ENCODE data around the gene SIDT2. TPM values are rescaled to one million over a fixed set of nuclear protein-coding genes. Genes with fewer than 3 reads are reported as not detected.
A peak's percentile ranks its signal among the peaks of the same experiment; 100 is the strongest.
"Not testable (repeated sequence)": the region's sequence is repeated elsewhere in the genome, so short reads cannot be mapped to it uniquely, and the experiment has no call there.

Gene SIDT2
- total and polyA plus RNA-seq, 8 donors = 15.1 to 310 (median 50.0) TPM

- Histone ChIP-seq H3K36me3 (peaks cover 13 to 49% (median 38%) of the 10 kb centered on the region in 4 donors), H3K27ac (peak overlapping the region; percentile 23 to 94 (median 89)), H3K9me3 (no peaks in the 10 kb centered on the region), H3K4me3 (peak overlapping the region; percentile 40 to 59 (median 54)), H3K27me3 (no peaks in the 10 kb centered on the region), H3K4me1 (peaks cover 13 to 68% (median 47%) of the 10 kb centered on the region in 4 donors)
- WGBS, 5 donors = 65 to 79% (median 73%) methylated on average over 7 of the region's 7 CpGs
- intact Hi-C loops (cut with DNase I; ENCODE audit: low total_unique reads) = no loop called here
- TF ChIP-seq CTCF (IDR thresholded peaks at IDR 0.05) (no peak), POLR2AphosphoS5 (IDR thresholded peaks at IDR 0.05) (no peak), POLR2A (IDR thresholded peaks at IDR 0.05) (no peak), EP300 (IDR thresholded peaks at IDR 0.05) (no peak)
- DNase-seq = no peak
Observed at GRCh38 chr11:117202386-117203068, 24.0 kb downstream of the SIDT2 start.

GRCh38 chr11:117203069-117203407 lies 24.5 kb downstream of the SIDT2 start:
- 85 to 91% (median 90%) methylated on average over 6 to 10 of the region's 10 CpGs for whole genome bisulfite sequencing, 5 donors
- intact Hi-C loops (cut with DNase I; ENCODE audit: low total_unique reads) = no loop called here
- Histone ChIP-seq H3K9me3 (no peaks in the 10 kb centered on the region), H3K4me3 (peak overlapping the region; percentile 40 to 59 (median 54)), H3K27ac (peak overlapping the region; percentile 23 to 94 (median 89)), H3K27me3 (no peaks in the 10 kb centered on the region), H3K36me3 (peaks cover 13 to 49% (median 38%) of the 10 kb centered on the region in 4 donors), H3K4me1 (peaks cover 8 to 63% (median 42%) of the 10 kb centered on the region in 4 donors)
- TF ChIP-seq EP300 (IDR thresholded peaks at IDR 0.05) (no peak), POLR2AphosphoS5 (IDR thresholded peaks at IDR 0.05) (peak in 1 of 3 donors; percentile 19), POLR2A (IDR thresholded peaks at IDR 0.05) (no peak)
- DNase-seq = no peak

- no peaks in the 10 kb centered on the region for H3K27me3 ChIP-seq
- intact Hi-C loops (cut with DNase I; ENCODE audit: low total_unique reads) = no loop called here
- H3K36me3 ChIP-seq = peaks cover 13 to 44% (median 38%) of the 10 kb centered on the region in 4 donors
- WGBS, 5 donors = 69 to 82% (median 75%) methylated on average over 17 of the region's 17 CpGs
- H3K9me3 ChIP-seq = no peaks in the 10 kb centered on the region
- peak overlapping the region; percentile 17 to 94 (median 89) for H3K27ac ChIP-seq
- DNase-seq = no peak
- peak overlapping the region; percentile 40 to 59 (median 54) for H3K4me3 ChIP-seq
- peak in 2 of 3 donors; percentile 4 to 22 for TF ChIP-seq POLR2AphosphoS5 (IDR thresholded peaks at IDR 0.05)
- no peak for TF ChIP-seq POLR2A (IDR thresholded peaks at IDR 0.05)
- H3K4me1 ChIP-seq = peaks cover 0 to 50% (median 28%) of the 10 kb centered on the region in 4 donors
Observed at GRCh38 chr11:117204283-117205080, 25.9 kb downstream of the SIDT2 start.

GRCh38 chr11:117205211-117205818 lies 26.8 kb downstream of the SIDT2 start:
- Histone ChIP-seq H3K4me1 (peaks cover 0 to 56% (median 25%) of the 10 kb centered on the region in 4 donors), H3K27ac (peak overlapping the region; percentile 54 to 94 (median 89)), H3K9me3 (no peaks in the 10 kb centered on the region), H3K27me3 (no peaks in the 10 kb centered on the region), H3K4me3 (peak overlapping the region in 1 of 4 donors; percentile 54), H3K36me3 (peaks cover 13 to 48% (median 40%) of the 10 kb centered on the region in 4 donors)
- TF ChIP-seq POLR2A (IDR thresholded peaks at IDR 0.05) = no peak
- peak in 1 of 3 donors; percentile 15 for TF ChIP-seq POLR2AphosphoS5 (IDR thresholded peaks at IDR 0.05)
- TF ChIP-seq EP300 (IDR thresholded peaks at IDR 0.05) = no peak
- no peak for TF ChIP-seq CTCF (IDR thresholded peaks at IDR 0.05)
- no peak for DNase-seq
- 75 to 87% (median 86%) methylated on average over 10 to 11 of the region's 11 CpGs for WGBS, 5 donors
- intact Hi-C loops (cut with DNase I; ENCODE audit: low total_unique reads) = no loop called here

- peak overlapping the region in 2 of 5 donors; percentile 51 to 58 for H3K27ac ChIP-seq
- peak; percentile 17 to 22 (median 19) for TF ChIP-seq POLR2AphosphoS5 (IDR thresholded peaks at IDR 0.05)
- intact Hi-C loops (cut with DNase I; ENCODE audit: low total_unique reads); H3K9me3 ChIP-seq; H3K27me3 ChIP-seq; H3K4me3 ChIP-seq; DNase-seq: not testable (repeated sequence)
- H3K4me1 ChIP-seq = peaks cover 0 to 61% (median 24%) of the 10 kb centered on the region in 4 donors
- WGBS, 5 donors = 60 to 78% (median 70%) methylated on average over 6 to 8 of the region's 8 CpGs
- peaks cover 13 to 52% (median 48%) of the 10 kb centered on the region in 4 donors for H3K36me3 ChIP-seq
Observed at GRCh38 chr11:117206111-117206510, 27.6 kb downstream of the SIDT2 start.

- DNase-seq; H3K27me3 ChIP-seq; intact Hi-C loops (cut with DNase I; ENCODE audit: low total_unique reads); H3K9me3 ChIP-seq; H3K4me3 ChIP-seq: not testable (repeated sequence)
- Histone ChIP-seq H3K36me3 (peaks cover 13 to 57% (median 49%) of the 10 kb centered on the region in 4 donors), H3K27ac (peak overlapping the region in 1 of 5 donors; percentile 33), H3K4me1 (peaks cover 0 to 58% (median 18%) of the 10 kb centered on the region in 4 donors)
- WGBS, 5 donors = 64 to 78% (median 73%) methylated on average over 5 to 6 of the region's 11 CpGs; no CpG with 5 or more reads in 2 of the 5 donors
Observed at GRCh38 chr11:117206859-117207258, 28.3 kb downstream of the SIDT2 start.

GRCh38 chr11:117207481-117207880 lies 28.9 kb downstream of the SIDT2 start:
- H3K9me3 ChIP-seq; DNase-seq; intact Hi-C loops (cut with DNase I; ENCODE audit: low total_unique reads); H3K4me3 ChIP-seq; H3K27me3 ChIP-seq: not testable (repeated sequence)
- 85 to 97% (median 93%) methylated on average over 4 to 5 of the region's 5 CpGs for WGBS, 5 donors
- Histone ChIP-seq H3K4me1 (peaks cover 0 to 52% (median 15%) of the 10 kb centered on the region in 4 donors), H3K36me3 (peaks cover 14 to 59% (median 49%) of the 10 kb centered on the region in 4 donors), H3K27ac (peak overlapping the region in 1 of 5 donors; percentile 43)
